Aorta (tissue), 5 donors: ENCODE data around the gene MINAR2. TPM values are rescaled to one million over a fixed set of nuclear protein-coding genes. Genes with fewer than 3 reads are reported as not detected.

Experiments
- ATAC-seq: fragments of 200-7000 bp; cut with Tn5 transposase; one replicate; pipeline ENCODE4 v1.9.1; 2022; ENCODE audit warnings: moderate library complexity; ENCODE audit not compliant: low FRiP score
- DNase-seq, 2 donors: peaks; one replicate each; pipeline ENCODE4 v3.0.0-alpha.2; 2020
- H3K27ac ChIP-seq, 2 donors: one replicate each; pipeline ENCODE4 v1.5.1; 2013; ENCODE audit warnings: low read length in 2 of 2, mild to moderate bottlenecking in 2 of 2, moderate library complexity in 2 of 2, control low read depth in 1 of 2, inconsistent platforms in 1 of 2, low read depth in 1 of 2
- H3K27me3 ChIP-seq, 2 donors: one replicate each; pipeline ENCODE4 v1.6.1; 2013; ENCODE audit warnings: control low read depth in 1 of 2, low read length in 1 of 2, mild to moderate bottlenecking in 1 of 2, moderate library complexity in 1 of 2; ENCODE audit not compliant: insufficient read depth in 2 of 2, control insufficient read depth in 1 of 2
- H3K36me3 ChIP-seq, 2 donors: one replicate each; pipeline ENCODE4 v1.6.1; 2013; ENCODE audit warnings: control low read depth in 1 of 2, low read length in 1 of 2, mild to moderate bottlenecking in 1 of 2; ENCODE audit not compliant: insufficient read depth in 2 of 2, control insufficient read depth in 1 of 2
- H3K4me1 ChIP-seq, 2 donors: one replicate each; pipeline ENCODE4 v1.6.1; 2013; ENCODE audit warnings: low read length in 2 of 2, control low read depth in 1 of 2, mild to moderate bottlenecking in 1 of 2, moderate library complexity in 1 of 2; ENCODE audit not compliant: insufficient read depth in 2 of 2, control insufficient read depth in 1 of 2
- H3K4me3 ChIP-seq, 2 donors: one replicate each; pipeline ENCODE4 v1.5.1; 2013; ENCODE audit warnings: low read length in 2 of 2, control low read depth in 1 of 2, mild to moderate bottlenecking in 1 of 2
- H3K9me3 ChIP-seq: one replicate; pipeline ENCODE4 v1.6.1; 2013; ENCODE audit warnings: mild to moderate bottlenecking, low read length; ENCODE audit not compliant: control insufficient read depth
- WGBS, 2 donors: extraction: QIAGEN DNeasy Blood & Tissue Kit; methylation state at CpG; one replicate each; pipeline ENCODE4 v1.1.7; 2013; 5-methylcytosine and 5-hydroxymethylcytosine counted together
- intact Hi-C, 2 donors: fragments of 100-400 bp; cut with DNase I; formaldehyde crosslinking; loops; one replicate each; pipeline versions ENCODE4 v1.14.2 to v1.15.0; 2022
- long read RNA-seq, 2 donors: library from polyadenylated mRNA; unstranded; transcript quantifications; one replicate each; pipeline ENCODE4 v2.0.0, GENCODE V29; 2020 to 2021
- polyA plus RNA-seq, 2 donors: library from polyadenylated mRNA; stranded (reverse); fragments of 200-250 nt; gene quantifications; one replicate each; pipeline ENCODE4 v1.2.3, GENCODE V29; 2013
- total RNA-seq, 2 donors: library from RNA; stranded (reverse); fragmentation: NEBNext Ultra II Directional; extraction: Animal tissue kit (Norgen Biotek cat#: 25700); gene quantifications; one replicate each; pipeline ENCODE4 v1.2.1, GENCODE V29; 2021
- donor health status: healthy with polysubstance abuse.
- donor health status: Bipolar disorder and iron deficiency.
- donor health status: DM: no; HTN: no; CAD: no.
- donor health status: DM: no; HTN: no; CAD: no.
- donor health status: DM: yes; HTN: yes; CAD: no.

Gene MINAR2
- total RNA-seq: not detected
- not detected for polyA plus RNA-seq
- long read RNA-seq, donor 1: 0 reads
- long read RNA-seq, donor 2, partial matches to known transcripts: 0 of 1 reads
- long read RNA-seq, donor 2, other reads (novel, unspliced or antisense): 1 of 1 reads

DNA sequence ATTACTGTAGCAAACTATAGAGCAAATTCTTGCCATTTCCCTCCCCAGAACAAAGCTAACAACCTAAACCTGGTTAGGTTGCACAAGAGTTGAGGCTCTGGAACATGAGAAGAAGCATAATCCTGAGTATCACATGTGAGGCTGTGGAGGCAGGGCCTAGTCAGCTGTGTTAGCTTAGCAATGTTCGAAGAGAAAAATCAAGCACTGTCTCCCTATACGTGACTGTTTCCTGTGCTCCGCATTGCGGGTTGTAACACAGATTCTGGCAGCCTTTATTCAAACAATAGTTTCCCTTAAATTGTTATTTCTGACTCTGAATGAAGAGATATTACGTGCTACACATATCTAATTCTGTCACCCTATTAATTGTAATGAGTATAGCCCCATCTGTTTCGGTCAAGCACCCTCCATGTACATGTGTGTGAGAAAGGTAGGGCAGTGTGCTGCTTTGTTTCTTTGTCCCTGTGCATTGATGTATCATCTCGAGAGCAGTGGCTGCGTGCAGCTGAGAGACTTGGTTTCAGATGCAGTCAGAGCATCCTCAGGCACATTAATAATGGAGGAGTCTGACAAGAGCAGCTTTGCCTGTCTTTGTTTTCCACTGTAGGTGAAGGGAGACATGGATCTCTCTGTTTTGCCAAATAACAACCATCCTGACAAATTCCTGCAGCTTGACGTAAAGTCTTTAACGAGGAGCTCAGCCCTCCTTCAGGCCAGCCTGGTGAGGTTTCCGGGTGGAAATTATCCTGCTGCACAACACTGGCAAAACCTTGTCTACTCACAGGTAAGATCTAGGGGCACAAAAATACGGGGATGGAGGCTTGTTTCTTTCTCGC, at the start of gene MINAR2:
MINAR2 (plus strand) TSS at position 523 of the 836 bp plus-strand sequence; CDS start at position 620, 97 bp downstream.
- Histone ChIP-seq H3K4me3 (no peak within 1 kb of the TSS), H3K9me3 (no peaks in the 10 kb centered on the region), H3K27me3 (no peaks in the 10 kb centered on the region), H3K27ac (no peak within 1 kb of the TSS), H3K36me3 (no peaks in the 10 kb centered on the region), H3K4me1 (no peaks in the 10 kb centered on the region)
- intact Hi-C loops: no loop called here
- ATAC-seq: no peak
- WGBS, 2 donors: 63 to 70% methylated on average over 13 of the region's 13 CpGs
- DNase-seq: no peak

- H3K27ac ChIP-seq: no peak overlapping the region
- intact Hi-C loops: no loop called here
These were observed 49.2 kb upstream of the MINAR2 start for GRCh38 chr5:129698661-129699060.

GRCh38 chr5:129716235-129716634, 31.7 kb upstream of the MINAR2 start:
- H3K27ac ChIP-seq: no peak overlapping the region
- intact Hi-C loops: no loop called here
- no peaks in the 10 kb centered on the region for H3K36me3 ChIP-seq
- H3K4me1 ChIP-seq: no peaks in the 10 kb centered on the region
- DNase-seq: no peak
- no peak overlapping the region for H3K4me3 ChIP-seq
- H3K9me3 ChIP-seq: no peaks in the 10 kb centered on the region
- ATAC-seq: no peak
- 2 to 6% methylated on average over 1 of the region's 1 CpG for WGBS, 2 donors
- H3K27me3 ChIP-seq: no peaks in the 10 kb centered on the region

More at GRCh38 chr5:129698661-129699060, 49.2 kb upstream of the MINAR2 start:
- no peak overlapping the region for H3K4me3 ChIP-seq
- DNase-seq (no peak), ATAC-seq (no peak)
- no peaks in the 10 kb centered on the region for H3K4me1 ChIP-seq
- no peaks in the 10 kb centered on the region for H3K27me3 ChIP-seq
- peaks cover 1% of the 10 kb centered on the region for H3K9me3 ChIP-seq
- no peaks in the 10 kb centered on the region for H3K36me3 ChIP-seq

DNA sequence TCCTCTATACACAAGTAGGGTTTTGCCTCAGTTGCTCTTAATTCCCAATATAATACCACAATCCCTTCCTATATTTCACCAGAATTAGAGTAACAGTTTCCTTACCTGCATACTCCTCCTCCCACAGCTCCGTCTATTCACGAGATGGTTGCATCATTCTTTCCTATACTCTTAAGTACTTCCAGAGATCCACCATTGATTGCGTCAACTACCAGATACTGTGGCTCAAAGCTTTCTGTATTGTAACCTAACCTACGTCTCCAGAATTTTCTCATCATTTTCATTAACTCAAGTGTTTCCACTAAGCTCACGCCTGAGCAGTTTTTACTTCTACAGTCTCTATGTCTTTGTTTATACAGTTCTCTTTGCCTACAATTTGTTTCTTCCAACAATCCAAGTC, 31.2 kb upstream of the MINAR2 start:
- DNase-seq (no peak), ATAC-seq (no peak)
- Histone ChIP-seq H3K27me3 (no peaks in the 10 kb centered on the region), H3K27ac (no peak overlapping the region), H3K4me3 (no peak overlapping the region), H3K4me1 (no peaks in the 10 kb centered on the region), H3K36me3 (no peaks in the 10 kb centered on the region), H3K9me3 (no peaks in the 10 kb centered on the region)
- WGBS, 2 donors: 29 to 33% methylated on average over 5 of the region's 5 CpGs
- intact Hi-C loops: no loop called here

DNA sequence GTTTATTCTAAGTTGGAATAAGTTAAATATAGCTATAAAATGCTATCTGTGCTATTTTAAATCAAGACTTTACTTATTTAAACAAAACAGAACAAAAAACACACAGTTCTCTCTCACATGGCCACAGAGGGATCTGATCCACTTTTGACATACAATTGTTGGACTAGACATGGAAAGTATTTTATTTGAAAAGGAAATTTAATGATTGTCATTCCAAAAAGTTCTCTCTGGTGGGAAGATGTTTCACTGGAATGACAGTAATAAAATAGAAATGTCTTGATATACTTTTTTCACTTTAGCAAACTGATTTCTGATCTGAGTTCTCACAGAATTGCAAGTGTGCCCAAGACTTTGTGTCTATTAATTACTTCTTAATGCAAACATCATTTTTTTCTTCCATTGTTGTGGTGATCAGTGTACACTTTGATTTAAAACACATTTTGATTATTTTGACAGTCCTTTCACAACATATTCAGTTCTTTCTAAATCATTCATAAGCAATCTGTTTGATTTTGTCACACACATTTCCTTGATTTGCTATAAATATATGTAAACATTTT, 30.1 kb upstream of the MINAR2 start:
- DNase-seq (no peak), ATAC-seq (no peak)
- intact Hi-C loops: no loop called here
- Histone ChIP-seq H3K4me1 (no peaks in the 10 kb centered on the region), H3K4me3 (no peak overlapping the region), H3K27ac (no peak overlapping the region), H3K27me3 (no peaks in the 10 kb centered on the region), H3K36me3 (no peaks in the 10 kb centered on the region), H3K9me3 (no peaks in the 10 kb centered on the region)

- intact Hi-C loops: no loop called here
- Histone ChIP-seq H3K27ac (no peak overlapping the region), H3K4me3 (no peak overlapping the region), H3K9me3 (no peaks in the 10 kb centered on the region), H3K27me3 (no peaks in the 10 kb centered on the region), H3K4me1 (no peaks in the 10 kb centered on the region), H3K36me3 (no peaks in the 10 kb centered on the region)
- DNase-seq: no peak
- no peak for ATAC-seq
- 13 to 15% methylated on average over 1 of the region's 1 CpG for WGBS, 2 donors
These were observed 29.3 kb upstream of the MINAR2 start for GRCh38 chr5:129718471-129719090.

GRCh38 chr5:129724222-129724621, 23.7 kb upstream of the MINAR2 start:
- DNase-seq (no peak), ATAC-seq (no peak)
- no peaks in the 10 kb centered on the region for H3K36me3 ChIP-seq
- H3K9me3 ChIP-seq: no peaks in the 10 kb centered on the region
- H3K27me3 ChIP-seq: no peaks in the 10 kb centered on the region
- intact Hi-C loops: no loop called here
- H3K4me3 ChIP-seq: no peak overlapping the region
- no peak overlapping the region for H3K27ac ChIP-seq
- H3K4me1 ChIP-seq: no peaks in the 10 kb centered on the region
- WGBS, 2 donors: 42 to 44% methylated on average over 2 of the region's 2 CpGs

- no peak overlapping the region for H3K27ac ChIP-seq
- WGBS, 2 donors: 94 to 96% methylated on average over 4 of the region's 4 CpGs
- intact Hi-C loops: no loop called here
These were observed 23.2 kb upstream of the MINAR2 start for GRCh38 chr5:129724647-129725046.

More at GRCh38 chr5:129724647-129725046, 23.2 kb upstream of the MINAR2 start:
- no peak overlapping the region for H3K4me3 ChIP-seq
- H3K36me3 ChIP-seq: no peaks in the 10 kb centered on the region
- ATAC-seq (no peak), DNase-seq (no peak)
- no peaks in the 10 kb centered on the region for H3K9me3 ChIP-seq
- no peaks in the 10 kb centered on the region for H3K4me1 ChIP-seq
- no peaks in the 10 kb centered on the region for H3K27me3 ChIP-seq
